DND-41 (cell line): ENCODE results near the gene PCMTD2.

ENCODE experiments used
- EZH2 ChIP-seq: IDR thresholded peaks from 3 replicates; pipeline ENCODE4 v1.6.1; 2012; ENCODE audit warnings: borderline replicate concordance, low read depth, mild to moderate bottlenecking, moderate library complexity, low read length, inconsistent platforms; ENCODE audit not compliant: severe bottlenecking
- TF ChIP-seq, protein P1 (sequence below): IDR thresholded peaks from 2 replicates; pipeline ENCODE4 v1.5.1; 2012; ENCODE audit warnings: borderline replicate concordance, low read length, moderate library complexity, mild to moderate bottlenecking; ENCODE audit not compliant: poor library complexity, severe bottlenecking; ENCODE audit errors: extremely low read depth

DNA sequence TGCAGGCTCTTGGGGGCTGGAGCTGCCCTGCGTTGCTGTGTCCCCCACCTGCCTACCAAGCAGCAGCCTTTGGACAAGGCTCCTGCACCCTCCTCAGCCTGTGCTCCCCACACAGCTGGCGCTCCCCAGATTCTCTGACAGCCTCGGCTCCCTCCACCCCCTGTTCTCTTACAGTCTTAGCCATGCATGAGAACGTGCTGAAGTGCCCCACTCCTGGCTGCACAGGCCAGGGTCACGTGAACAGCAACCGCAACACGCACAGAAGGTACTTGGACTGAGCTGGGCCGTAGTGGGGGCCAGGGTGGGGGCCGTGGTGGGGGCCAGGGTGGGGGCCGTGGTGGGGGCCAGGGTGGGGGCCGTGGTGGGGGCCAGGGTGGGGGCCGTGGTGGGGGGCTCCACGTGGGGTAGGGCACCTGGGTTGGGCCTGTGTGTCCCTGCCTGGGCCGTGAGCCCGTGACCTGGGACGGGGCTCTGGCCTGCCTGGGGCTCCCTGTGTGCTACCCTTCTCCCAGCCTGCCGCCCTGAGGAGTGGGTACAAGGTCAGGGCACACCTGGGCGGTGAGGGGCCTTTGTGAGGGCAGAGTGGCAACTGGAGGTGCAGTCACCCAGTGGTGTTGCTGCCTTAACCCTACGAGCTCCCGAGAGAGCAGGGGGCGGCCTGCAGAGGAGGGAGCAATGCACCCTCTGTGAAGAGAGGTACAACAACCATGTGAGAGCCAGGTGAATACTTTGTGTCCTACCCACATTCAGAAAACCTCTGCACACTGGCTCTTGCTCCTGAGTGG is 43.5 kb upstream of the PCMTD2 start:
- TF ChIP-seq, protein P1, sequence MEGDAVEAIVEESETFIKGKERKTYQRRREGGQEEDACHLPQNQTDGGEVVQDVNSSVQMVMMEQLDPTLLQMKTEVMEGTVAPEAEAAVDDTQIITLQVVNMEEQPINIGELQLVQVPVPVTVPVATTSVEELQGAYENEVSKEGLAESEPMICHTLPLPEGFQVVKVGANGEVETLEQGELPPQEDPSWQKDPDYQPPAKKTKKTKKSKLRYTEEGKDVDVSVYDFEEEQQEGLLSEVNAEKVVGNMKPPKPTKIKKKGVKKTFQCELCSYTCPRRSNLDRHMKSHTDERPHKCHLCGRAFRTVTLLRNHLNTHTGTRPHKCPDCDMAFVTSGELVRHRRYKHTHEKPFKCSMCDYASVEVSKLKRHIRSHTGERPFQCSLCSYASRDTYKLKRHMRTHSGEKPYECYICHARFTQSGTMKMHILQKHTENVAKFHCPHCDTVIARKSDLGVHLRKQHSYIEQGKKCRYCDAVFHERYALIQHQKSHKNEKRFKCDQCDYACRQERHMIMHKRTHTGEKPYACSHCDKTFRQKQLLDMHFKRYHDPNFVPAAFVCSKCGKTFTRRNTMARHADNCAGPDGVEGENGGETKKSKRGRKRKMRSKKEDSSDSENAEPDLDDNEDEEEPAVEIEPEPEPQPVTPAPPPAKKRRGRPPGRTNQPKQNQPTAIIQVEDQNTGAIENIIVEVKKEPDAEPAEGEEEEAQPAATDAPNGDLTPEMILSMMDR, result no peak
- TF ChIP-seq EZH2, result no peak
